Erythroblast (primary cell): ENCODE results near the gene SHF.

ENCODE experiments used
- GATA1 ChIP-seq: IDR thresholded peaks from 2 replicates; pipeline ENCODE4 v1.6.1; 2011; ENCODE audit warnings: low read depth, mild to moderate bottlenecking, control low read depth, low read length, moderate library complexity
- POLR2A ChIP-seq: IDR thresholded peaks from 2 replicates; pipeline ENCODE4 v1.6.1; 2011; ENCODE audit warnings: mild to moderate bottlenecking, low read length

- no peak for TF ChIP-seq POLR2A
- no peak for TF ChIP-seq GATA1
Measured at GRCh38 chr15:45203182-45203581, 15.4 kb upstream of the SHF start.
